Lung (tissue), 12 donors: ENCODE data around the gene CDC34. TPM values are rescaled to one million over a fixed set of nuclear protein-coding genes. Genes with fewer than 3 reads are reported as not detected.
A peak's percentile ranks its signal among the peaks of the same experiment; 100 is the strongest.

Experiments
- ATAC-seq: fragments of 200-7000 bp; cut with Tn5 transposase; one replicate; pipeline ENCODE4 v1.9.1; 2020; ENCODE audit warnings: moderate number of reproducible peaks; ENCODE audit not compliant: insufficient read depth, low FRiP score
- DNase-seq, 3 donors: peaks; one replicate each; pipeline ENCODE4 v3.0.0-alpha.2; 2013 to 2017
- H3K27ac ChIP-seq, 2 donors: one replicate each; pipeline ENCODE4 v1.5.1; 2013; ENCODE audit warnings: mild to moderate bottlenecking in 2 of 2, moderate library complexity in 2 of 2, control low read depth in 1 of 2, inconsistent platforms in 1 of 2, low read depth in 1 of 2, low read length in 1 of 2
- H3K27me3 ChIP-seq, 3 donors: one replicate each; pipeline ENCODE4 v1.5.1; 2013; ENCODE audit warnings: low read length in 2 of 3; ENCODE audit not compliant: control insufficient read depth in 3 of 3, insufficient read depth in 3 of 3
- H3K36me3 ChIP-seq, 4 donors: one replicate each; pipeline ENCODE4 v1.5.1; 2013; ENCODE audit warnings: low read length in 4 of 4, mild to moderate bottlenecking in 1 of 4, moderate library complexity in 1 of 4; ENCODE audit not compliant: control insufficient read depth in 4 of 4, insufficient read depth in 4 of 4
- H3K4me1 ChIP-seq, 5 donors: one replicate each; pipeline ENCODE4 v1.5.1; 2013; ENCODE audit warnings: low read length in 5 of 5, mild to moderate bottlenecking in 2 of 5, moderate library complexity in 1 of 5; ENCODE audit not compliant: control insufficient read depth in 5 of 5, insufficient read depth in 5 of 5
- H3K4me3 ChIP-seq: one replicate; pipeline ENCODE4 v1.5.1; 2013; ENCODE audit warnings: mild to moderate bottlenecking, control low read depth, moderate library complexity
- H3K9ac ChIP-seq, 2 donors: one replicate each; pipeline ENCODE4 v1.5.1; 2013; ENCODE audit warnings: low read length in 2 of 2, control low read depth in 1 of 2; ENCODE audit not compliant: insufficient read depth in 1 of 2
- H3K9me3 ChIP-seq, 4 donors: one replicate each; pipeline ENCODE4 v1.5.1; 2013; ENCODE audit warnings: low read length in 3 of 4, mild to moderate bottlenecking in 1 of 4, moderate library complexity in 1 of 4; ENCODE audit not compliant: control insufficient read depth in 4 of 4, insufficient read depth in 3 of 4
- CTCF ChIP-seq: IDR thresholded peaks from 2 replicates; pipeline ENCODE4 v1.5.1; 2012; ENCODE audit warnings: mild to moderate bottlenecking; ENCODE audit errors: control extremely low read depth, extremely low read depth
- WGBS, 2 donors: extraction: QIAGEN DNeasy Blood & Tissue Kit; methylation state at CpG; one replicate each; pipeline ENCODE4 v1.1.7; 2013; 5-methylcytosine and 5-hydroxymethylcytosine counted together
- polyA plus RNA-seq, 2 donors: library from polyadenylated mRNA; stranded (reverse); fragments of 200-250 nt; gene quantifications; one replicate each; pipeline ENCODE4 v1.2.1, GENCODE V29; 2013
- total RNA-seq, 2 donors: library from RNA; depleted of rRNA in 1 of 2; stranded (reverse); fragments of >200 nt in 1 of 2; gene quantifications; one replicate each; pipeline ENCODE4 v1.2.1, GENCODE V29; 2014 to 2021
- donor health status: control.
- donor health status: control.
- donor health status: Bipolar disorder and iron deficiency.
- donor health status: healthy.
- donor health status: DM: yes; HTN: yes; CAD: no.

CDC34 gene
- total and polyA plus RNA-seq, 4 donors: 42.9 to 89.1 (median 60.1) TPM

GRCh38 chr19:504616-505015 is 26.9 kb upstream of the CDC34 start:
- Histone ChIP-seq H3K9me3 (no peaks in the 10 kb centered on the region), H3K4me3 (no peak overlapping the region), H3K36me3 (peaks cover 0 to 6% (median under 1%) of the 10 kb centered on the region in 4 donors), H3K4me1 (peaks cover 0 to 15% (median 5%) of the 10 kb centered on the region in 5 donors), H3K27ac (no peak overlapping the region), H3K9ac (no peak overlapping the region), H3K27me3 (peaks cover 0 to 4% (median 3%) of the 10 kb centered on the region in 3 donors)
- no peak for ATAC-seq
- 91 to 94% methylated on average over 14 of the region's 14 CpGs for whole genome bisulfite sequencing, 2 donors
- TF ChIP-seq CTCF: no peak
- no peak for DNase-seq

- ATAC-seq (peak; percentile 86), DNase-seq (peak; percentile 100)
- no peaks in the 10 kb centered on the region for H3K27me3 ChIP-seq
- H3K27ac ChIP-seq: peak overlapping the region; percentile 92 to 98
- H3K4me1 ChIP-seq: peaks cover 0 to 21% (median 5%) of the 10 kb centered on the region in 5 donors
- WGBS, 2 donors: 3 to 4% methylated on average over 46 to 48 of the region's 48 CpGs
- H3K9ac ChIP-seq: peak overlapping the region; percentile 63 to 66
- peak overlapping the region; percentile 38 for H3K4me3 ChIP-seq
- peaks cover 0 to 6% (median 2%) of the 10 kb centered on the region in 4 donors for H3K36me3 ChIP-seq
- peak; percentile 91 for TF ChIP-seq CTCF
- no peaks in the 10 kb centered on the region for H3K9me3 ChIP-seq
Measured at GRCh38 chr19:506404-507285, 24.9 kb upstream of the CDC34 start.

GRCh38 chr19:507286-508203 is 24.0 kb upstream of the CDC34 start, which contains the start of gene TPGS1:
TSS of gene TPGS1 (plus strand) at chr19:507497. CDS start at chr19:507507, 10 bp downstream.
- Histone ChIP-seq H3K9ac (peak within 1 kb of the TSS; percentile 63 to 66), H3K4me3 (peak within 1 kb of the TSS; percentile 84), H3K27ac (peak within 1 kb of the TSS; percentile 92 to 98), H3K9me3 (no peaks in the 10 kb centered on the region), H3K4me1 (peaks cover 0 to 21% (median 5%) of the 10 kb centered on the region in 5 donors), H3K27me3 (no peaks in the 10 kb centered on the region), H3K36me3 (peaks cover 0 to 6% (median 2%) of the 10 kb centered on the region in 4 donors)
- 1 to 2% methylated on average over 70 to 81 of the region's 81 CpGs for WGBS, 2 donors
- peak; percentile 76 to 82 (median 77) for DNase-seq
- ATAC-seq: peak; percentile 87
- TF ChIP-seq CTCF: no peak
